Spinal cord (tissue), 10 donors: ENCODE results near the gene SLC22A14. TPM values are rescaled to one million over a fixed set of nuclear protein-coding genes. Genes with fewer than 3 reads are reported as not detected.
A peak's percentile ranks its signal among the peaks of the same experiment; 100 is the strongest.

Source experiments
- DNase-seq, 6 donors: peaks; one replicate each; pipeline versions ENCODE4 v3.0.0 to v3.0.0-alpha.2; 2013 to 2015; ENCODE audit warnings: low spot score in 6 of 6, low read depth in 4 of 6
- H3K27ac ChIP-seq: one replicate; pipeline ENCODE4 v1.5.1; 2013; ENCODE audit warnings: low read depth, low read length, control low read depth
- H3K27me3 ChIP-seq: one replicate; pipeline ENCODE4 v1.6.1; 2013; ENCODE audit warnings: low read length; ENCODE audit not compliant: control insufficient read depth, insufficient read depth
- H3K36me3 ChIP-seq: one replicate; pipeline ENCODE4 v1.6.1; 2013; ENCODE audit warnings: low read length; ENCODE audit not compliant: control insufficient read depth, insufficient read depth
- H3K4me1 ChIP-seq: one replicate; pipeline ENCODE4 v1.6.1; 2013; ENCODE audit warnings: low read length; ENCODE audit not compliant: control insufficient read depth, insufficient read depth
- H3K4me3 ChIP-seq: one replicate; pipeline ENCODE4 v1.5.1; 2013; ENCODE audit warnings: low read depth, low read length, control low read depth
- H3K9me3 ChIP-seq: one replicate; pipeline ENCODE4 v1.6.1; 2013; ENCODE audit warnings: low read length; ENCODE audit not compliant: control insufficient read depth, insufficient read depth
- WGBS: methylation state at CpG from one replicate; pipeline ENCODE4 v1.1.5; 2013; ENCODE audit warnings: missing lambda C conversion rate; ENCODE audit not compliant: insufficient coverage; 5-methylcytosine and 5-hydroxymethylcytosine counted together
- polyA plus RNA-seq, 2 donors: library from polyadenylated mRNA; unstranded; fragments of 120-200 nt; gene quantifications; one replicate each; pipeline ENCODE4 v1.2.1, GENCODE V29; 2013; ENCODE audit not compliant: insufficient read length in 2 of 2
- total RNA-seq, 2 donors: library from RNA; depleted of rRNA in 1 of 2; stranded (reverse); fragments of 120-200 nt in 1 of 2; fragments of >200 nt in 1 of 2; gene quantifications; one replicate each; pipeline versions ENCODE4 v1.2.3 to v1.2.4, GENCODE V29; 2013 to 2014
- donor health status: healthy.

The SLC22A14 gene
- total and polyA plus RNA-seq, 4 donors: 0.10 to 0.75 (median 0.30) TPM

DNA sequence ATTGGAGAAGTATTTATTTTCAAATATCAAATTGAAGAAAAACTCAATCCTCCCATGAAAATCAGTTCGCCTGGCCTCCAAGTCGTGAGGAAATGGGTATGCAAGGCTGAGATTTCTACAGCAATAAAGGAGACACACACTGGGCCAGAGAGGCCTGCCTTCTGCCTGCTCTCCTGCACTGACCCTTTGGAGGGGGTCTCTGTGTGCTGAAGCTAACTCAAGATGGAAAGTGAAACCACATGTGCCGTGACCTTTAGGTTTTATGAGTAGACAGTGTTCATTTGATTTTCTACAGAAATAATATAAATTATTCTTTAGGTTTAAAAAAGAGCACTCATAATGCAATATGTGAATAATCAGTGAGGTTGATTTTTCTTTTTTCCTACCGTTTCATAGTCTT, 28.4 kb upstream of the SLC22A14 start:
- WGBS: no CpG with 5 or more reads among the region's 4 CpGs
- no peaks in the 10 kb centered on the region for H3K4me1 ChIP-seq
- no peak overlapping the region for H3K27ac ChIP-seq
- DNase-seq: no peak
- H3K9me3 ChIP-seq: no peaks in the 10 kb centered on the region
- no peak overlapping the region for H3K4me3 ChIP-seq
- H3K27me3 ChIP-seq: no peaks in the 10 kb centered on the region
- H3K36me3 ChIP-seq: peaks cover 5% of the 10 kb centered on the region

DNA sequence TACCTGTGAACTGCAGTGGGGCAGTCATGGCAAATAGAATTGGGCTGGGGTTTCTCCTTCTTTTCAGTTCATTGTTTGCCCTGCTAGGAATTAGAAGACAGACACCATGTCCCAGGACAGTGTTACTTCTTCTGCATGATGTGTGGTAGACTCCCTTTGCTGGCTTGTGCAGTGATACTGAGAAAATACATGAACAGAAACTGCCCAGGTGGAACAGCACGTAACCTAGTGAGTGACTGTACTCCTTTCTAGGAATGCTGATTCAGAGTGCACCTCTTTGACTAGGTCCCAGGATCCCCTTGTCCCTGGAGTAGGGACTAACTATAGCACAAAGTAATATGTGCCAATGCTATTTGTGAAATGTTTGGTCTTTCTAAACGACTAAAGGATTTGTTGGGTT, 27.2 kb upstream of the SLC22A14 start:
- Histone ChIP-seq H3K4me3 (no peak overlapping the region), H3K4me1 (no peaks in the 10 kb centered on the region), H3K27me3 (no peaks in the 10 kb centered on the region), H3K36me3 (peaks cover 5% of the 10 kb centered on the region), H3K9me3 (no peaks in the 10 kb centered on the region), H3K27ac (no peak overlapping the region)
- no peak for DNase-seq
- WGBS: 100% methylated on average over 1 of the region's 2 CpGs

DNA sequence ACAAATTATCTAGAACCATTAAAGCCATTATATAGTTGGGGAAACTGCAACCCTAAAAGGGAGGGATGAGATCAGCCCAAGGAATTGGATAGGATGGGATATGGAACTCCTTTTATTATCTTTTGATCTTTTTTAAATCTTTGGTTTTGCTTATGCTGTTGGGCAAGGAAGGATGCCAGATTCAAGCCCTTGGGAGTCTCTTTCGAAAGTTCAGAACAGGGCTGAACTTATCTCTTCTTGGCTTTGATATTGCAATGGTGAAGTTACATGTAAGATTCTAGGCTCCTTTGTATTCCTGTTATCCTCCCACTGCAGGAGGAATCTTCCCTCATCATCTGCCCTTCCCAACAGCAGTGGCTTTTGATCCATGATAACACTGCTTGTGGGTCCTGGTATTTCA, 26.5 kb upstream of the SLC22A14 start:
- H3K27me3 ChIP-seq: no peaks in the 10 kb centered on the region
- H3K4me1 ChIP-seq: no peaks in the 10 kb centered on the region
- WGBS: no CpG with 5 or more reads among the region's 1 CpG
- DNase-seq: no peak
- H3K9me3 ChIP-seq: no peaks in the 10 kb centered on the region
- H3K27ac ChIP-seq: no peak overlapping the region
- H3K36me3 ChIP-seq: peaks cover 5% of the 10 kb centered on the region
- no peak overlapping the region for H3K4me3 ChIP-seq

DNA sequence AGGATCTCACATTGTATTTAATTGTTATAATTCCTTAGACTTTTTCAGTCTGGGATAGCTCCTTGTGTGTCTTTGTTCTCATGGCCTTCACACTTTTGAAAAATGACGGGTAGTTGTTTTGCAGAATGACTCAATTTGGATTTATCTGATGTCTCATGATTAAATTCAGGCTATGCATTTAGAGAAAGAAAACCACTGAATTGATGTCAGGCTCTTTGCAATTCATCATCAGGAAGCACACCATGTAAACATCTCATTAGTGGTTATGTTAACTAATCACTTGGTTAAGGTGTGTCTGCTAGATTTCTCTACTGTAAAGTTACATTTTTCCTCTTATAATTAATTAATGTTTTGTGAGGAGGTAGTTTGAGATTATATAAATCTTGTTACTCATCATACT, 24.5 kb upstream of the SLC22A14 start:
- Histone ChIP-seq H3K27ac (no peak overlapping the region), H3K9me3 (no peaks in the 10 kb centered on the region), H3K27me3 (no peaks in the 10 kb centered on the region), H3K36me3 (peaks cover 2% of the 10 kb centered on the region), H3K4me1 (no peaks in the 10 kb centered on the region), H3K4me3 (no peak overlapping the region)
- WGBS: no CpG with 5 or more reads among the region's 1 CpG
- no peak for DNase-seq

DNA sequence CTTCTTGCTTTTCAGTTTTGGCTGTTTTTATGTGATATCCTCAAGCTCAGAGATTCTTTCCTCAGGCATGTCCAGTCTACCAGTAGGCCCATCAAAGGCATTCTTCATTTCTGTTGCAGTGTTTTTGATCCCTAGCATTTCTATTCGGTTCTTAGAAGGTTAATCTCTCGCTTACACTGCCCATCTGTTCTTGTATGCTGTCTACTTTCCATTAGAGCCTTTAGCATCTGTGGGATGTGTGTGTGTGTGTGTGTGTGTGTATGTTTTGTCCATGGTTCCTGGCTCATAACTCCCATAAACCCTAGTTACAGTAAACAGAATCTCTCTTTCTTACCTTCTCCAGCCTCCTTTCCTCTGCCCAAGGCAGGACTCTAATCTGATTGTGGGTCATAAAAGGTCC, 21.6 kb upstream of the SLC22A14 start:
- H3K4me1 ChIP-seq: no peaks in the 10 kb centered on the region
- no peaks in the 10 kb centered on the region for H3K9me3 ChIP-seq
- WGBS: no CpG with 5 or more reads among the region's 2 CpGs
- H3K27me3 ChIP-seq: no peaks in the 10 kb centered on the region
- no peaks in the 10 kb centered on the region for H3K36me3 ChIP-seq
- peak in 1 of 6 donors; percentile 37 for DNase-seq
- no peak overlapping the region for H3K27ac ChIP-seq
- no peak overlapping the region for H3K4me3 ChIP-seq

DNA sequence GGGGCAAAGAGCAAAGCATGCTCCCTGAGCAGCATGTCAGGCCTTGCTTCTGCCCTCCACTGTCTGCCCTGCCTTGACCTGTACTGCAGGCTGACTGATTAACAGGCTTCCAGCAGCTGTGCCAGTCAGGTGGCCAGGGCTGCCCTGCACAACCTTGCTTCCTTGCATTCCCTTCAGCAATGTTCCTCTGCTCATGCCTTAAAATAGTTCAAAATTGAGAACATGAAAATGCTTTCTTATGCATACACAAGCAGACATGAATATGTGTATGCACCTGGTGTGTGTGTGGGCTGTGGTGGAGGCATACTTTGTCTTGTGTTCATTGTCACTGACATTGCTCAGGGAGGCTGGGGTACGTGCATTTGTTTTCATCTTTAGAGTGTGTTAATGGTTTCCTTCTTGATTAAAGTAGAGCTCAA, 17.7 kb upstream of the SLC22A14 start:
- no peak overlapping the region for H3K27ac ChIP-seq
- H3K9me3 ChIP-seq: no peaks in the 10 kb centered on the region
- no peak overlapping the region for H3K4me3 ChIP-seq
- H3K4me1 ChIP-seq: no peaks in the 10 kb centered on the region
- WGBS: 0% methylated on average over 1 of the region's 1 CpG
- H3K36me3 ChIP-seq: no peaks in the 10 kb centered on the region
- DNase-seq: no peak
- H3K27me3 ChIP-seq: no peaks in the 10 kb centered on the region

DNA sequence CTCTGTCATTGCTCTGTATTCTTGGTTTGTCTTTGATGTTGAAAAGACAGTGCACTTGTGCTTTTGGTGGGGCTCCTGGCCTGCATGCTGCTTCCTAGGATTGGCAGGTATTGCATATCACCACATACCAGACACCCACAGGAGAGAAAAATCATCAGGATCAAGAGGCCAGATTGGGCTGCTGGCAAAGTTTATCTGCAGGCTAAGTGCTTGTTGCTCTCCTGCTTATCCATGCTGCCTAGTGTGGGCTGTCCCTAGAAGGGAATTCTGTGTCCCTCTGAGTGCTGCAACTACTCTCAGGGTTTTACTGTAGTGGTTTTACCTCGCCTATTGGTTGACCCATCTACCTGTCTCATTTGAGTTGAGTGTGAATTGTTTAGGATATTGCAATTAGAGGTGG, 17.3 kb upstream of the SLC22A14 start:
- Histone ChIP-seq H3K4me3 (no peak overlapping the region), H3K27ac (no peak overlapping the region), H3K9me3 (no peaks in the 10 kb centered on the region), H3K27me3 (no peaks in the 10 kb centered on the region), H3K36me3 (no peaks in the 10 kb centered on the region), H3K4me1 (no peaks in the 10 kb centered on the region)
- no peak for DNase-seq
- WGBS: no CpG with 5 or more reads among the region's 1 CpG

DNA sequence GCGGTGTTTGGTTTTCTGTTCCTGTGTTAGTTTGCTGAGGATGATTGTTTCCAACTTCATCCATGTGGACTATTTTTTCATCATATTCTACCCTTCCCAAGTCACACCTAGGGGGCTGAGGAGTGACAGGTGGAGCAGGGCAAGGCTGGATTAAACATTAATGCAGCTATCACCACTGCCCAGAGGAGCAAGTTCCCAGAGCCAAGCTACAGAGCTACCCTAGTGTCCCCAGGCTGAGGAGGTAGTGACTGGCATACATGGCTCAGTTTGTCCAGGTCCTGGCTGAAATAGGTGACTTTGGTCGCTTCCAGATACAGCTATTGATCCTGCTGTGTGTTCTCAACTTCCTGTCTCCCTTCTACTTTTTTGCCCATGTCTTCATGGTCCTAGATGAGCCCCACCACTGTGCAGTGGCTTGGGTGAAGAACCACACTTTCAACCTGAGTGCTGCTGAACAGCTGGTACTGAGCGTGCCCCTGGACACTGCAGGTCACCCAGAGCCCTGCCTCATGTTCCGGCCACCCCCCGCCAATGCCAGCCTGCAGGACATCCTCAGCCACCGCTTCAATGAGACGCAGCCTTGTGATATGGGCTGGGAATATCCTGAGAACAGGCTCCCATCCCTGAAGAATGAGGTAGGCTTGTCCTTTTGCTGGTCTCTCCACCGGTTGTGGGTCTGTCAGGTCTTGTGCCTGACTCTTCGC, 16.3 kb upstream of the SLC22A14 start, which contains the start of gene SLC22A13:
TSS of gene SLC22A13 (plus strand) at position 209 of the 704 bp plus-strand sequence. CDS start at position 258, 49 bp downstream.
- Histone ChIP-seq H3K36me3 (no peaks in the 10 kb centered on the region), H3K27me3 (no peaks in the 10 kb centered on the region), H3K4me3 (no peak within 1 kb of the TSS), H3K27ac (no peak within 1 kb of the TSS), H3K4me1 (no peaks in the 10 kb centered on the region), H3K9me3 (no peaks in the 10 kb centered on the region)
- no peak for DNase-seq
- 98% methylated on average over 8 of the region's 9 CpGs for WGBS

DNA sequence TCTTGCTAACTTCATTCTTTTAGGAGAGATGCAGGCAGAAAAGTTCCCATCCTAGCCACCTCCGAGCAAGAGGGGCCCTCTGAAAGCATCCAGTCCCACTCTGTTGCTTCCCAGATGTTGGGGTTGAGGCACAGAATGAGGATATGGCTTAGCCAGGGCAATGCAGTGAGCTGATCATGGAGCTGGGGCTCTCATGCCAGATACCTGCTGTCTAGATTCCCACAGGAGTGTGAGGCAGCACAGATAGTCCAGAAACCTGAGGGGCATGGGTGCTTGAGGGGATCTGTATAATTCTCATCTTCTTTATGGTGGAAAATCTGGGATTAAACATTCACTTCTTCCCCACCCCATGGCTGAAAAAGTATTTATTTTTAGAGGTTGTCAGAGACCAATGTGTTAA, 15.3 kb upstream of the SLC22A14 start:
- no peak for DNase-seq
- Histone ChIP-seq H3K9me3 (no peaks in the 10 kb centered on the region), H3K4me1 (no peaks in the 10 kb centered on the region), H3K4me3 (no peak overlapping the region), H3K36me3 (no peaks in the 10 kb centered on the region), H3K27ac (no peak overlapping the region), H3K27me3 (no peaks in the 10 kb centered on the region)
- 75% methylated on average over 1 of the region's 1 CpG for WGBS

DNA sequence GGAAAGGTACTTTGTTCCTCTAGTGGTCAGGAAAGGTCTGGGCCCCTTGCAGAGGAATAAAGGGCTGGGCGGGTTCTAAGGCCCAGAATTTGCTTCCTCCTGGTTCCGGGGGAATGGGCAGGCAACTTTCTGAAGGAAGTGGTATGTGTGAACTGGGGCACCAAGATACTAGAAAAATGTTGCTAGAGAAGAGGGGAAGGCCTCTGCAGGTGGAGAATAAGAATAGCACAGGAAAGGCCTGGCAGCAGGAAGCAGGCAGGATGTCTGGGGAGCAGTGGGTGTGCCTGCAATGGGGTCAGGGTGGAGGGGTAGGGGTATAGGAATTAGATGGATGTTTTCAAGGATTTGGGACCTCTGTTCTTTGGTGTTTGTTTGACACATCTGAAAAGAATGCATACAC, 14.4 kb upstream of the SLC22A14 start:
- Histone ChIP-seq H3K4me1 (no peaks in the 10 kb centered on the region), H3K27ac (no peak overlapping the region), H3K9me3 (no peaks in the 10 kb centered on the region), H3K4me3 (no peak overlapping the region), H3K36me3 (no peaks in the 10 kb centered on the region), H3K27me3 (no peaks in the 10 kb centered on the region)
- no peak for DNase-seq
- whole genome bisulfite sequencing: 82% methylated on average over 2 of the region's 2 CpGs
